PC-3 (cell line): ENCODE measurements around the gene USP12. TPM values are rescaled to one million over a fixed set of nuclear protein-coding genes. Genes with fewer than 3 reads are reported as not detected.
A peak's percentile ranks its signal among the peaks of the same experiment; 100 is the strongest.

ENCODE experiments used
- ATAC-seq: fragments of 200-7000 bp; cut with Tn5 transposase; 2 replicates; pipeline ENCODE4 v1.9.1; 2020; ENCODE audit warnings: mild to moderate bottlenecking, moderate library complexity
- BruUV-seq: library from RNA; stranded (reverse); fragments of 400-500 nt; replicated peaks from 2 replicates; lab custom pipeline; 2021; lab: Mats Ljungman, UMichigan
- CTCF ChIA-PET: fragments of 300-600 bp; sonication (Branson Sonifier 250); formaldehyde crosslinking; loops from one replicate; lab custom pipeline; 2022; ENCODE audit warnings: antibody characterized with exemption; lab: Charles Lee
- POLR2A ChIA-PET: fragments of 300-600 bp; sonication (Branson Sonifier 250); formaldehyde crosslinking; loops from one replicate; lab custom pipeline; 2022; ENCODE audit warnings: antibody characterized with exemption; ENCODE audit not compliant: unreplicated experiment; lab: Charles Lee
- DNase-seq: peaks from one replicate; pipeline ENCODE4 v3.0.0-alpha.2; 2015
- H2AFZ ChIP-seq: fragments of 300-600 bp; sonication (generic); 2 replicates; pipeline ENCODE4 v1.6.0; 2016; ENCODE audit warnings: antibody characterized with exemption, low read length
- H3F3A ChIP-seq: fragments of 300-600 bp; sonication (generic); one replicate; pipeline ENCODE4 v1.6.0; 2017; ENCODE audit warnings: antibody characterized with exemption, low read length, control low read depth, mild to moderate bottlenecking; ENCODE audit not compliant: unreplicated experiment
- H3K27ac ChIP-seq: fragments of 300-600 bp; sonication (generic); 2 replicates; pipeline ENCODE4 v1.5.1; 2016; ENCODE audit warnings: mild to moderate bottlenecking, low read length
- H3K27me3 ChIP-seq: fragments of 300-600 bp; sonication (generic); 2 replicates; pipeline ENCODE4 v1.6.1; 2016; ENCODE audit warnings: low read length, mixed read lengths
- H3K36me3 ChIP-seq: fragments of 300-600 bp; sonication (generic); 2 replicates; pipeline ENCODE4 v1.6.1; 2016; ENCODE audit warnings: low read depth, mixed run types, low read length, mixed read lengths
- H3K4me1 ChIP-seq: fragments of 300-600 bp; sonication (generic); 2 replicates; pipeline ENCODE4 v1.5.1; 2016; ENCODE audit warnings: low read length; ENCODE audit not compliant: insufficient read depth
- H3K4me2 ChIP-seq: fragments of 300-600 bp; sonication (generic); 2 replicates; pipeline ENCODE4 v1.6.0; 2016; ENCODE audit warnings: low read length
- H3K4me3 ChIP-seq: fragments of 300-600 bp; sonication (generic); 2 replicates; pipeline ENCODE4 v1.5.1; 2016; ENCODE audit warnings: mild to moderate bottlenecking, low read length, mixed read lengths
- H3K79me2 ChIP-seq: fragments of 300-600 bp; sonication (generic); 2 replicates; pipeline ENCODE4 v1.6.1; 2017; ENCODE audit warnings: low read length, mixed read lengths
- H3K9ac ChIP-seq: fragments of 300-600 bp; sonication (generic); 2 replicates; pipeline ENCODE4 v1.6.0; 2016; ENCODE audit warnings: mild to moderate bottlenecking, low read length
- H3K9me2 ChIP-seq: fragments of 300-600 bp; sonication (generic); replicated peaks from 2 replicates; pipeline ENCODE4 v1.6.1; 2016; ENCODE audit warnings: mixed run types, low read length, mixed read lengths
- H3K9me3 ChIP-seq: fragments of 300-600 bp; sonication (generic); 2 replicates; pipeline ENCODE4 v1.6.1; 2016; ENCODE audit warnings: low read length, mixed read lengths
- H4K20me1 ChIP-seq: fragments of 300-600 bp; sonication (generic); 2 replicates; pipeline ENCODE4 v1.6.1; 2016; ENCODE audit warnings: low read length, mixed read lengths
- EZH2 ChIP-seq: fragments of 300-600 bp; sonication (generic); IDR thresholded peaks from one replicate; pipeline ENCODE4 v1.6.1; 2017; ENCODE audit warnings: antibody characterized with exemption, mild to moderate bottlenecking, low read length; ENCODE audit not compliant: unreplicated experiment
- EZH2phosphoT487 ChIP-seq: fragments of 300-600 bp; sonication (generic); IDR thresholded peaks from 2 replicates; pipeline ENCODE4 v1.6.1; 2018; ENCODE audit warnings: mild to moderate bottlenecking, antibody characterized with exemption, low read length, borderline replicate concordance
- intact Hi-C: fragments of 100-400 bp; cut with micrococcal nuclease; formaldehyde crosslinking; loops from 2 replicates; pipeline ENCODE4 v1.9.0; 2023
- total RNA-seq: library from RNA; depleted of rRNA; stranded (reverse); fragments of >200 nt; gene quantifications from 2 replicates; pipeline ENCODE4 v1.2.3, GENCODE V29; 2014
- TF ChIP-seq, protein P1 (sequence below): fragments of 300-600 bp; sonication (generic); conservative IDR thresholded peaks from 2 replicates; pipeline ENCODE4 v1.5.1; 2017; ENCODE audit warnings: antibody characterized with exemption, low read depth, mild to moderate bottlenecking, low read length

The USP12 gene
- total RNA-seq, 1 experiment from 2014 or later: 24.2 TPM

DNA sequence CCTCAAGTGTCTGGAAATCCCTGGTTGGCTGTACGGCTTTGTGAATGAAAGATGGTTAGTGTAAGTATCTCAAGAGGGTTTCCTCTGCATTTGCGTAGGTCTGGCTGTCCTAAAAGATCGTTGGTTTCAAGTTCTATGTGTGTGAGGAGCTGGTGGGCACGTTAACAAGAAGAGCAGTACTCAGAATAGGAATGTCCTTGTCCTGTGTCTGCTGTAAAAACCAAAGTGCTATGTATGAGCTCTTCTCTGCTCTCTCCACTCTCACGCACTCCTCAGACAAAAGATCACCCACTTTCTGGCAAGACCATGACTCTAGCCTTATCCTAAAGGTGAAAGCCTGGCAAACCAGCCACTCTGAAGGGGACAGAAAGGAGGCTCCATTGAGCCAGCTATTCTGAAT is 39.1 kb downstream of the USP12 start:
- Histone ChIP-seq H2AFZ (no peak overlapping the region), H3K27me3 (no peaks in the 10 kb centered on the region), H3K4me3 (no peak overlapping the region), H3F3A (peaks cover 18% of the 10 kb centered on the region), H3K9me2 (no peaks in the 10 kb centered on the region), H3K4me2 (no peak overlapping the region), H3K27ac (no peak overlapping the region), H3K4me1 (peaks cover 55% of the 10 kb centered on the region), H3K9ac (no peak overlapping the region), H4K20me1 (peaks cover 26% of the 10 kb centered on the region; the same call in 1 of the 2 replicates), H3K79me2 (peaks cover 94% of the 10 kb centered on the region), H3K36me3 (peaks cover 12% of the 10 kb centered on the region), H3K9me3 (no peaks in the 10 kb centered on the region)
- ChIA-PET POLR2A (interaction anchor here (0.5 kb wide), 1 partner anchor 12 kb away, joined by 7 read pairs; no protein-coding TSS in a partner anchor), CTCF (no interaction called here)
- TF ChIP-seq, protein P1, sequence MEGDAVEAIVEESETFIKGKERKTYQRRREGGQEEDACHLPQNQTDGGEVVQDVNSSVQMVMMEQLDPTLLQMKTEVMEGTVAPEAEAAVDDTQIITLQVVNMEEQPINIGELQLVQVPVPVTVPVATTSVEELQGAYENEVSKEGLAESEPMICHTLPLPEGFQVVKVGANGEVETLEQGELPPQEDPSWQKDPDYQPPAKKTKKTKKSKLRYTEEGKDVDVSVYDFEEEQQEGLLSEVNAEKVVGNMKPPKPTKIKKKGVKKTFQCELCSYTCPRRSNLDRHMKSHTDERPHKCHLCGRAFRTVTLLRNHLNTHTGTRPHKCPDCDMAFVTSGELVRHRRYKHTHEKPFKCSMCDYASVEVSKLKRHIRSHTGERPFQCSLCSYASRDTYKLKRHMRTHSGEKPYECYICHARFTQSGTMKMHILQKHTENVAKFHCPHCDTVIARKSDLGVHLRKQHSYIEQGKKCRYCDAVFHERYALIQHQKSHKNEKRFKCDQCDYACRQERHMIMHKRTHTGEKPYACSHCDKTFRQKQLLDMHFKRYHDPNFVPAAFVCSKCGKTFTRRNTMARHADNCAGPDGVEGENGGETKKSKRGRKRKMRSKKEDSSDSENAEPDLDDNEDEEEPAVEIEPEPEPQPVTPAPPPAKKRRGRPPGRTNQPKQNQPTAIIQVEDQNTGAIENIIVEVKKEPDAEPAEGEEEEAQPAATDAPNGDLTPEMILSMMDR: no peak
- TF ChIP-seq EZH2: no peak
- TF ChIP-seq EZH2phosphoT487: no peak
- ATAC-seq (no peak), DNase-seq (no peak)
- BruUV-seq: no TSS peak
- intact Hi-C loops: no loop called here

DNA sequence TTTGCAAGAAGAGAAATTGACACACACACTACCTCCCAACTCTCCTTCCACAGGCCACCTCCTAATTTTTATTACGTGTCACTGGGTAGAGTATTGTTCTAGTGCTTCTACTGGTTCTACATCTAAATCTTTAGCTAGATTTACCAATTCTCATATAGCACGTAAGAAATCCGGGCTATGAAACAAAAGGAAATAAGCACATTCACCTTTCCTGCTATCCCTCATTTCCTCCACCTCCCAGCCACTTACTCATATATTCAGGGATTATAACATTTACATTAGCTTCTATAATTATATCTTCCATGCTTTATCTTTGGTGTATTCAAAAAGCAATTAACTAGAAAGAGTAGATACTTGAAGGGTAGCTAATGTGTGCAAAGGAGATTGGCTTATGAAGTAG is 39.7 kb downstream of the USP12 start:
- ChIA-PET POLR2A (interaction anchor here (0.5 kb wide), 1 partner anchor 11 kb away, joined by 7 read pairs; no protein-coding TSS in a partner anchor), CTCF (no interaction called here)
- BruUV-seq: no TSS peak
- H3K9me3 ChIP-seq: no peaks in the 10 kb centered on the region
- peaks cover 18% of the 10 kb centered on the region for H3F3A ChIP-seq
- H3K4me3 ChIP-seq: no peak overlapping the region
- H3K4me2 ChIP-seq: peak overlapping the region; percentile 48
- H3K27ac ChIP-seq: peak overlapping the region; percentile 71
- TF ChIP-seq, protein P1: no peak
- TF ChIP-seq EZH2: no peak
- H3K27me3 ChIP-seq: no peaks in the 10 kb centered on the region
- H3K9me2 ChIP-seq: no peaks in the 10 kb centered on the region
- peak overlapping the region; percentile 8; the same call in 1 of the 2 replicates for H3K9ac ChIP-seq
- no peak overlapping the region for H2AFZ ChIP-seq
- no peak for ATAC-seq
- intact Hi-C loops: no loop called here
- H3K79me2 ChIP-seq: peaks cover 94% of the 10 kb centered on the region
- H4K20me1 ChIP-seq: peaks cover 29% of the 10 kb centered on the region; the same call in 1 of the 2 replicates
- no peak for DNase-seq
- H3K36me3 ChIP-seq: peaks cover 12% of the 10 kb centered on the region
- peaks cover 55% of the 10 kb centered on the region for H3K4me1 ChIP-seq

DNA sequence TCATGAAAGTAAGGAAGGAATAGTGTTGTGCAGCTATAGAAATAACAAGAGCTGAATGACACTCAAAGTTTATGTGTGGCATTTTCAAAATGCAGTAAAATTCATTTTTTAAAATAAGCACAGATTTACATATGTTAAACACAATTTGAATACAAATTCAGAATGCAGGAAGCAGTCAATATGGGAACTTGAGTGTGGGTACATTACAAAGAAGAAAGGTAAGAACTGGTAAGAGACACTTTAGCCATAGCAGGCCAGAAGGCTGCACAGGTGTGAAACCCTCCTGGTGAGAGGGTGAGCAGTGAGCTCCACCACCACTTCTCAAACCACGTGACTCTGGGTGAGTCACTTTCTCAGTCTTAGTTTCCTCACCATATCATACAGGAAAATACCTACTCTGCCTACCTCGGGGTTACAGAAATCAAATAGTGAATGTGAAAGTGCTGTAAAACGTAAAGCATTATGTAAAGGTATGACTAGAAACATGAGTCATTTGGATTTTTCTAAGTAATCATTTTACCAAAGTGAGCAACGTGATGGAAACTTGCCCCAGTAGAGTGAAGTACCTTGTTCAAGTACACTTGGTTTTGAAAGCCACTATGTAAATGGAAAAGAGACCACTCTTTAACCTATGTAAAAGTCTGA is 40.5 kb downstream of the USP12 start:
- POLR2A ChIA-PET: no interaction called here
- Histone ChIP-seq H3F3A (peaks cover 18% of the 10 kb centered on the region), H2AFZ (no peak overlapping the region), H3K4me1 (peaks cover 55% of the 10 kb centered on the region), H3K79me2 (peaks cover 94% of the 10 kb centered on the region), H3K36me3 (peaks cover 12% of the 10 kb centered on the region), H3K4me3 (no peak overlapping the region), H3K27me3 (no peaks in the 10 kb centered on the region), H3K4me2 (peak overlapping the region; percentile 48), H4K20me1 (peaks cover 34% of the 10 kb centered on the region; the same call in 1 of the 2 replicates), H3K9me3 (no peaks in the 10 kb centered on the region), H3K9me2 (no peaks in the 10 kb centered on the region), H3K27ac (peak overlapping the region; percentile 71), H3K9ac (peak overlapping the region; percentile 10; the same call in 1 of the 2 replicates)
- intact Hi-C loops: no loop called here
- DNase-seq (peak; percentile 87), ATAC-seq (peak; percentile 48)
- BruUV-seq: no TSS peak
- TF ChIP-seq, protein P1: no peak
- TF ChIP-seq EZH2 (no peak), EZH2phosphoT487 (no peak)
- CTCF ChIA-PET: no interaction called here
